Brain microvascular endothelial cell (primary cell): ENCODE measurements around the gene UTRN.

ENCODE experiments used
- DNase-seq: peaks from one replicate; pipeline ENCODE4 v3.0.0-alpha.2; 2020
- H3K27ac ChIP-seq: fragments of 250-450 bp; sonication (Bioruptor Pico); 2 replicates; pipeline ENCODE4 v1.5.1; 2020; ENCODE audit warnings: mild to moderate bottlenecking, moderate library complexity
- H3K27me3 ChIP-seq: fragments of 250-450 bp; sonication (Bioruptor Pico); replicated peaks from 2 replicates; pipeline ENCODE4 v1.5.1; 2020; ENCODE audit warnings: mild to moderate bottlenecking
- H3K36me3 ChIP-seq: fragments of 250-450 bp; sonication (Bioruptor Pico); replicated peaks from 2 replicates; pipeline ENCODE4 v1.5.1; 2020; ENCODE audit warnings: mild to moderate bottlenecking
- H3K4me3 ChIP-seq: 2 replicates; pipeline ENCODE4 v1.5.1; 2011; ENCODE audit warnings: low read depth, mild to moderate bottlenecking, control low read depth, low read length, moderate library complexity
- in situ Hi-C: cut with HindIII; loops from 2 replicates; pipeline ENCODE4 v1.10.0; 2017; ENCODE audit warnings: low sequenced_read_pairs, low pct_ligation_motif_present
- TF ChIP-seq, protein P1 (sequence below): IDR thresholded peaks from 2 replicates; pipeline ENCODE4 v1.5.1; 2011; ENCODE audit warnings: low read depth, mild to moderate bottlenecking, moderate library complexity, low read length, control low read depth, inconsistent platforms; ENCODE audit errors: missing control alignments

Gene UTRN

DNA sequence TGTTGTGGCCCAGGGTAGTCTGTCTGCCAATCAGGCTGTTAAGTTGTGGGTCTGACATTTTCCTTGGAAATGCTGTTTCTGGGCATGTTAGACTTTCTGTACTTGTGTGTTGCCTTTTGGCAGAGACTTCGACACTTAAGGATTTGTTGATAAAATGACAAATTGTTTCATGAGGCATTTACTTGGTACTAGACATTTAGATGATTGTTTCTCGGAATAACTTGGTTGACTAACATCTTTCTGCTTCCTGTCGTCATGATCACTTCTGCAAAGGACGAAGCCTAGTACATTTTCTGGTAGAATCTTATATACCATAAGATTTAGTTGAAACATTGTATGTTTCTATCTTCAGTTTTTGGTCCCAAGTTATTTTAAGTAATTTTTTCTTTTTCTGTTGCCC lies 34.1 kb downstream of the UTRN start:
- no peak for DNase-seq
- H3K4me3 ChIP-seq: no peak overlapping the region
- H3K27ac ChIP-seq: no peak overlapping the region
- in situ Hi-C loops: no loop called here
- no peaks in the 10 kb centered on the region for H3K36me3 ChIP-seq
- TF ChIP-seq, protein P1, sequence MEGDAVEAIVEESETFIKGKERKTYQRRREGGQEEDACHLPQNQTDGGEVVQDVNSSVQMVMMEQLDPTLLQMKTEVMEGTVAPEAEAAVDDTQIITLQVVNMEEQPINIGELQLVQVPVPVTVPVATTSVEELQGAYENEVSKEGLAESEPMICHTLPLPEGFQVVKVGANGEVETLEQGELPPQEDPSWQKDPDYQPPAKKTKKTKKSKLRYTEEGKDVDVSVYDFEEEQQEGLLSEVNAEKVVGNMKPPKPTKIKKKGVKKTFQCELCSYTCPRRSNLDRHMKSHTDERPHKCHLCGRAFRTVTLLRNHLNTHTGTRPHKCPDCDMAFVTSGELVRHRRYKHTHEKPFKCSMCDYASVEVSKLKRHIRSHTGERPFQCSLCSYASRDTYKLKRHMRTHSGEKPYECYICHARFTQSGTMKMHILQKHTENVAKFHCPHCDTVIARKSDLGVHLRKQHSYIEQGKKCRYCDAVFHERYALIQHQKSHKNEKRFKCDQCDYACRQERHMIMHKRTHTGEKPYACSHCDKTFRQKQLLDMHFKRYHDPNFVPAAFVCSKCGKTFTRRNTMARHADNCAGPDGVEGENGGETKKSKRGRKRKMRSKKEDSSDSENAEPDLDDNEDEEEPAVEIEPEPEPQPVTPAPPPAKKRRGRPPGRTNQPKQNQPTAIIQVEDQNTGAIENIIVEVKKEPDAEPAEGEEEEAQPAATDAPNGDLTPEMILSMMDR: no peak
- H3K27me3 ChIP-seq: no peaks in the 10 kb centered on the region

DNA sequence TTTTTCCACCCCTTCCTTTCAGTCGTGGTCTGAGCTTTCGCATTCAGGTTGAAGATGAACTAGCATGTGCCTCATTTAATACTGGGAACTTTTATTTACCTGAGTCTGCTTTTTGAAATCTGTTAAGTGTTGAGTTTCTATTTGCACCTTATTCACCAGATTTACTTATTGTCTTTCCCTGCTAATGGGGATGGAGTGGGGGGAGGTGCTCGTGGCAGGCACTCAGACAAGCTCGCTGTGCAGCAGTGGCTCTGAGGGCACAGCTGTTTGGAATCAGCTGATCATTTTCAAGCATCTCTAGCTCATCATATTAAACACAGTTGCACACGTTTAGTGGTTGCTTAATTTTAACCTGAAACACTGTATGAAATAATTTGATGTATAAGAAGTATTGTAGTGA lies 35.6 kb downstream of the UTRN start:
- Histone ChIP-seq H3K4me3 (no peak overlapping the region), H3K36me3 (no peaks in the 10 kb centered on the region), H3K27me3 (no peaks in the 10 kb centered on the region), H3K27ac (no peak overlapping the region)
- no peak for DNase-seq
- in situ Hi-C loops: no loop called here
- TF ChIP-seq, protein P1: no peak

DNA sequence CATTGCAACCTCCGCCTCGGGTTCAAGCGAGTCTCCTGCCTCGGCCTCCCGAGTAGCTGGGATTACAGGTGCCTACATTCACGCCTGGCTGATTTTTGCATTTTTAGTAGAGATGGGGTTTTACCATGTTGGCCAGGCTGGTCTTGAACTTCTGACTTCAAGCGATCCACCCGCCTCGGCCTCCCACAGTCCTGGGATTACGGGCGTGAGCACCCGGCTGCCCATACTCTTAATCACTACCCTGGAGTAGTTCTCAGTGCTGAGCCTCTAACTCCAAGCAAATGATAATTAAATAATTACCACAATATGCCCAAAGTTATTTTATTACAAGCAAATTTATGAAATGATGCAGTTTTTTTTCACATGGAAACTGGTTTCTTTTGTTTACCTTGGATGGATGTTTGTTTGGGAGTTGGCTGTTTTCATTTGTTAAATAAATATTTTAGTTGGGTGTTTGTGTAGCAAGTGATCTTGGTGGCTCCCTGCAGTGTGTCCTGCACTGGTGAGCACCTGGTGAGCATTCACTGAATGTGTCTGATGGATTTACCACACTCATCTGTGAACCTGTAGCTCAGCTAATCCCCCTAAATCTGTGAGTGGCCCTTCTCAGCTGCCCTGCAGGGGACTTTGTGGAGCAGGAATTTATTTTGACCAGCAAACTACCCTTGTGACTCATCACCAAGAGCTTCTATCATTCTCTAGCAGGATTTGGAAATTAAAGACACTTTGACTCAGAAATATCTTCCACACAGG lies 36.9 kb downstream of the UTRN start:
- H3K4me3 ChIP-seq: no peak overlapping the region
- peak; percentile 30 for DNase-seq
- TF ChIP-seq, protein P1: no peak
- no peak overlapping the region for H3K27ac ChIP-seq
- in situ Hi-C loops: no loop called here
- no peaks in the 10 kb centered on the region for H3K36me3 ChIP-seq
- H3K27me3 ChIP-seq: no peaks in the 10 kb centered on the region

DNA sequence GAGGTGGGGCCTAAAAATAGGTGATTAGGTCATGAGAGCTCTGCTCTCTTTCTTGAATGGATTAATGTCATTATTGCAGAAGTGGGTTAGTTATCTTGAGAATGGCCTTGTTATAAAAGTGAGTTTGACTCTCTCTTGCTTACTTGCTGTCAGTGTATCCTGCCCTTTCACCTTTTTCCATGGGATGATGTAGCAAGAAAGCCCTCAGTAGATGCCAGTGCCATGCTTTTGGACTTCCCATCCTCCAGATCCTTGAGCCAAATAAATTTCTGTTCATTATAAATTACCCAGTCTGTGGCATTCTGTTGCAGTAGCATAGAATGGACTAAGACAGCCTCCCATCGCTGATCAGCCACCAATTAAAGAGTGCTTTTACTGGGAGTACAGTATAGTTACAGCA lies 40.1 kb downstream of the UTRN start:
- no peaks in the 10 kb centered on the region for H3K36me3 ChIP-seq
- DNase-seq: no peak
- H3K27me3 ChIP-seq: no peaks in the 10 kb centered on the region
- in situ Hi-C loops: no loop called here
- no peak overlapping the region for H3K27ac ChIP-seq
- no peak overlapping the region for H3K4me3 ChIP-seq
- TF ChIP-seq, protein P1: no peak

DNA sequence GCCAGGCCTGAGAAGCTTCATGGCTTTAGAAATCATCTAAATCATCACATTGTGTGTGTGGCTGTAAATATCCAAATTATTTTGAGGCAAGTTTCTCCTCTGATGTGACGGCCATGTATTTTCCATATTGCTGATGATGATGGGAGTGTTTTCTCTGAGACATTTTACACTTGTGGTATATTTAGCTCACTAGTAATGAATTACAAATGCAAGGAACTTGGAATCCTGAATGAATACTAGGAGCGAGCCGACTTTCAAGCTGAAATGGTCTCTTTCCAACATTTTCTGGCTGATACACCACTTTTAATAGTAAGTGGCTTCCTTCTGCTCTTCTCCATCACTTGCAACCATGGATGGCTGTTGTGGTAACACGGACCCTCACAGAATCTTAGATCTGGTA lies 41.3 kb downstream of the UTRN start:
- in situ Hi-C loops: no loop called here
- TF ChIP-seq, protein P1: no peak
- no peak overlapping the region for H3K27ac ChIP-seq

DNA sequence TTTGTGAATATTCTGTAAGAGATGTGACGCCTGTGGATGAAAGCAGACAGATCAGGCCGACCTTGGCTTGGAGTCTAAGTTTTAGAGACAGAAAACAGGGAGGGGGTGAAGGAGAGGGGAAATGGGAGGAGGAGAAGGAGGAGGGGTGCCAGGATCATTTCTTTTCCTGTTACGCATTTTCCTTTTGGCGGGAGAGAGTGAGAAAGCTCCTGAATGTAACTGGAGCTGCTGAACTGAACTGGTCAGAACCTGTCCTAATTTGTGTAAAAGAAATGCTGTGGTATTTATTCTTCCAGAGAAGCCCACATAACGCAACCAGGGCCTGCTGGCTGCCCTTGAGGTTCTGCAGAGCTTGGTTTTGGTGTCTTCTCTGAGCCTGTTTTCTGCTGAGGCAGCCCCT lies 41.9 kb downstream of the UTRN start:
- Histone ChIP-seq H3K27ac (no peak overlapping the region), H3K27me3 (no peaks in the 10 kb centered on the region), H3K36me3 (no peaks in the 10 kb centered on the region), H3K4me3 (no peak overlapping the region)
- no peak for DNase-seq
- TF ChIP-seq, protein P1: no peak
- in situ Hi-C loops: no loop called here

More for the DNA sequence above, 41.3 kb downstream of the UTRN start:
- no peak for DNase-seq
- no peaks in the 10 kb centered on the region for H3K36me3 ChIP-seq
- no peak overlapping the region for H3K4me3 ChIP-seq
- H3K27me3 ChIP-seq: no peaks in the 10 kb centered on the region
